Measurements from ENCODE around the gene MYO6. TPM values are rescaled to one million over a fixed set of nuclear protein-coding genes. Genes with fewer than 3 reads are reported as not detected.

Gene MYO6
- total RNA-seq, 2 experiments from 2014 or later: 0.85 to 1.1 TPM

- DNase-seq (no peak), ATAC-seq (ENCODE audit: poor library complexity) (no peak)
- Histone ChIP-seq H3K36me3 (ENCODE audit: insufficient read depth, low read length) (no peaks in the 10 kb centered on the region), H3K4me1 (ENCODE audit: insufficient read depth, low read length) (no peaks in the 10 kb centered on the region), H3K9me3 (ENCODE audit: control insufficient read depth in 1 of 2, insufficient read depth in 1 of 2, low read length in 2 of 2) (no peaks in the 10 kb centered on the region), H3K27me3 (ENCODE audit: control insufficient read depth in 1 of 2, insufficient read depth in 2 of 2, low read length in 2 of 2) (no peaks in the 10 kb centered on the region), H3K4me3 (ENCODE audit: low read length) (no peak overlapping the region), H3K27ac (ENCODE audit: low read depth in 1 of 2, low read length in 2 of 2) (no peak overlapping the region)
- no peak overlapping the region for H3K27ac Mint-ChIP-seq
- intact Hi-C loops (cut with DNase I, micrococcal nuclease): no loop called here
- no peaks in the 10 kb centered on the region for H3K36me3 Mint-ChIP-seq (ENCODE audit: low read depth)
- POLR2A ChIA-PET: no interaction called here
- TF ChIP-seq CTCF (IDR thresholded peaks at IDR 0.05): no peak
- H3K4me1 Mint-ChIP-seq (ENCODE audit: low read depth): no peaks in the 10 kb centered on the region
- no peaks in the 10 kb centered on the region for H3K9me3 Mint-ChIP-seq
- peaks cover 5% of the 10 kb centered on the region for H3K27me3 Mint-ChIP-seq
- no peak overlapping the region for H3K4me3 Mint-ChIP-seq
- CTCF ChIA-PET: no interaction called here
These were observed 27.4 kb downstream of the MYO6 start for GRCh38 chr6:75776461-75776860.

- CTCF ChIA-PET: interaction anchor here (0.6 kb wide), 1 partner anchor 1988 kb away, joined by 3 read pairs; no protein-coding TSS in a partner anchor
- H3K4me1 ChIP-seq (ENCODE audit: insufficient read depth, low read length): no peaks in the 10 kb centered on the region
- POLR2A ChIA-PET: no interaction called here
- H3K36me3 ChIP-seq (ENCODE audit: insufficient read depth, low read length): no peaks in the 10 kb centered on the region
- H3K9me3 ChIP-seq (ENCODE audit: control insufficient read depth in 1 of 2, insufficient read depth in 1 of 2, low read length in 2 of 2): no peaks in the 10 kb centered on the region
- DNase-seq (no peak), ATAC-seq (ENCODE audit: poor library complexity) (no peak)
- H3K36me3 Mint-ChIP-seq (ENCODE audit: low read depth): no peaks in the 10 kb centered on the region
- no peaks in the 10 kb centered on the region for H3K4me1 Mint-ChIP-seq (ENCODE audit: low read depth)
- no peak overlapping the region for H3K27ac Mint-ChIP-seq
- H3K4me3 ChIP-seq (ENCODE audit: low read length): no peak overlapping the region
- no peak overlapping the region for H3K4me3 Mint-ChIP-seq
- H3K9me3 Mint-ChIP-seq: no peaks in the 10 kb centered on the region
- H3K27me3 Mint-ChIP-seq: peaks cover 5% of the 10 kb centered on the region
- intact Hi-C loops (cut with DNase I, micrococcal nuclease): no loop called here
- no peak overlapping the region for H3K27ac ChIP-seq (ENCODE audit: low read depth in 1 of 2, low read length in 2 of 2)
- no peaks in the 10 kb centered on the region for H3K27me3 ChIP-seq (ENCODE audit: control insufficient read depth in 1 of 2, insufficient read depth in 2 of 2, low read length in 2 of 2)
- no peak for TF ChIP-seq CTCF (IDR thresholded peaks at IDR 0.05)
These were observed 29.7 kb downstream of the MYO6 start for GRCh38 chr6:75778757-75779156.

- Histone ChIP-seq H3K36me3 (ENCODE audit: insufficient read depth, low read length) (no peaks in the 10 kb centered on the region), H3K4me1 (ENCODE audit: insufficient read depth, low read length) (no peaks in the 10 kb centered on the region), H3K27me3 (ENCODE audit: control insufficient read depth in 1 of 2, insufficient read depth in 2 of 2, low read length in 2 of 2) (no peaks in the 10 kb centered on the region), H3K9me3 (ENCODE audit: control insufficient read depth in 1 of 2, insufficient read depth in 1 of 2, low read length in 2 of 2) (no peaks in the 10 kb centered on the region), H3K4me3 (ENCODE audit: low read length) (no peak overlapping the region), H3K27ac (ENCODE audit: low read depth in 1 of 2, low read length in 2 of 2) (no peak overlapping the region)
- Mint-ChIP-seq H3K27me3 (peaks cover 11% of the 10 kb centered on the region), H3K27ac (no peak overlapping the region), H3K4me3 (no peak overlapping the region), H3K9me3 (no peaks in the 10 kb centered on the region), H3K36me3 (ENCODE audit: low read depth) (no peaks in the 10 kb centered on the region), H3K4me1 (ENCODE audit: low read depth) (no peaks in the 10 kb centered on the region)
- DNase-seq: no peak
- no peak for TF ChIP-seq CTCF (IDR thresholded peaks at IDR 0.05)
- intact Hi-C loops (cut with DNase I, micrococcal nuclease): no loop called here
- ChIA-PET CTCF (no interaction called here), POLR2A (no interaction called here)
- no peak for ATAC-seq (ENCODE audit: poor library complexity)
These were observed 37.1 kb downstream of the MYO6 start for GRCh38 chr6:75786152-75786551.

All from CD4-positive, alpha-beta T cell (primary cell).